Measurements from ENCODE around the gene SZT2. TPM values are rescaled to one million over a fixed set of nuclear protein-coding genes. Genes with fewer than 3 reads are reported as not detected.
"Not testable (repeated sequence)": the region's sequence is repeated elsewhere in the genome, so short reads cannot be mapped to it uniquely, and the experiment has no call there.

The SZT2 gene
- total RNA-seq, 1 donor: 35.4 TPM

- no peak for TF ChIP-seq CTCF (IDR thresholded peaks at IDR 0.05; ENCODE audit: insufficient read depth, low read depth, low read length)
- no peak for DNase-seq (ENCODE audit: low read depth)
- no peak overlapping the region for H3K4me3 ChIP-seq (ENCODE audit: low read depth, low read length)
These were observed 75.2 kb downstream of the SZT2 start for GRCh38 chr1:43464681-43465504.

- H3K4me3 ChIP-seq (ENCODE audit: low read depth, low read length): no peak overlapping the region
- no peak for DNase-seq (ENCODE audit: low read depth)
- TF ChIP-seq CTCF (IDR thresholded peaks at IDR 0.05; ENCODE audit: insufficient read depth, low read depth, low read length): no peak
These were observed 75.9 kb downstream of the SZT2 start for GRCh38 chr1:43465505-43466067.

GRCh38 chr1:43466403-43466802 lies 76.7 kb downstream of the SZT2 start:
- TF ChIP-seq CTCF (IDR thresholded peaks at IDR 0.05; ENCODE audit: insufficient read depth, low read depth, low read length): no peak
- no peak for DNase-seq (ENCODE audit: low read depth)

GRCh38 chr1:43468414-43468813 lies 78.7 kb downstream of the SZT2 start:
- no peak for DNase-seq (ENCODE audit: low read depth)
- TF ChIP-seq CTCF (IDR thresholded peaks at IDR 0.05; ENCODE audit: insufficient read depth, low read depth, low read length): no peak
- no peak overlapping the region for H3K4me3 ChIP-seq (ENCODE audit: low read depth, low read length)

More at GRCh38 chr1:43466403-43466802, 76.7 kb downstream of the SZT2 start:
- no peak overlapping the region for H3K4me3 ChIP-seq (ENCODE audit: low read depth, low read length)

- no peak for TF ChIP-seq CTCF (IDR thresholded peaks at IDR 0.05; ENCODE audit: insufficient read depth, low read depth, low read length)
- DNase-seq (ENCODE audit: low read depth): no peak
- H3K4me3 ChIP-seq (ENCODE audit: low read depth, low read length): no peak overlapping the region
These were observed 80.2 kb downstream of the SZT2 start for GRCh38 chr1:43469932-43470331.

GRCh38 chr1:43472087-43472462 lies 82.4 kb downstream of the SZT2 start:
- no peak for TF ChIP-seq CTCF (IDR thresholded peaks at IDR 0.05; ENCODE audit: insufficient read depth, low read depth, low read length)
- H3K4me3 ChIP-seq (ENCODE audit: low read depth, low read length): no peak overlapping the region
- no peak for DNase-seq (ENCODE audit: low read depth)

- not testable (repeated sequence) for H3K4me3 ChIP-seq (ENCODE audit: low read depth, low read length)
- DNase-seq (ENCODE audit: low read depth): peak; percentile 86
These were observed 82.9 kb downstream of the SZT2 start for GRCh38 chr1:43472463-43473151.

Data from fibroblast of villous mesenchyme (primary cell).